ENCODE data around the gene ARFRP1. TPM values are rescaled to one million over a fixed set of nuclear protein-coding genes. Genes with fewer than 3 reads are reported as not detected.

The ARFRP1 gene
- total RNA-seq, 1 donor from 2014 or later: 39.8 TPM

- DNase-seq (ENCODE audit: low spot score): peak; percentile 85
- Mint-ChIP-seq H3K4me1 (ENCODE audit: low read depth) (no peaks in the 10 kb centered on the region), H3K27ac (ENCODE audit: unreplicated experiment) (no peak overlapping the region), H3K9me3 (ENCODE audit: low read depth) (no peaks in the 10 kb centered on the region), H3K4me3 (ENCODE audit: unreplicated experiment) (no peak overlapping the region), H3K27me3 (ENCODE audit: low read depth) (no peaks in the 10 kb centered on the region), H3K36me3 (ENCODE audit: low read depth) (no peaks in the 10 kb centered on the region)
- no peak for TF ChIP-seq CTCF (IDR thresholded peaks at IDR 0.05)
Observed at GRCh38 chr20:63748934-63749270, 41.1 kb upstream of the ARFRP1 start.

GRCh38 chr20:63748070-63748933 is 40.5 kb upstream of the ARFRP1 start:
- Mint-ChIP-seq H3K4me1 (ENCODE audit: low read depth) (no peaks in the 10 kb centered on the region), H3K4me3 (ENCODE audit: unreplicated experiment) (no peak overlapping the region), H3K9me3 (ENCODE audit: low read depth) (no peaks in the 10 kb centered on the region), H3K27ac (ENCODE audit: unreplicated experiment) (no peak overlapping the region), H3K36me3 (ENCODE audit: low read depth) (peaks cover 3% of the 10 kb centered on the region), H3K27me3 (ENCODE audit: low read depth) (no peaks in the 10 kb centered on the region)
- DNase-seq (ENCODE audit: low spot score): no peak
- no peak for TF ChIP-seq CTCF (IDR thresholded peaks at IDR 0.05)

GRCh38 chr20:63747622-63748069 is 39.9 kb upstream of the ARFRP1 start:
- no peak overlapping the region for H3K4me3 Mint-ChIP-seq (ENCODE audit: unreplicated experiment)
- no peak for TF ChIP-seq CTCF (IDR thresholded peaks at IDR 0.05)
- H3K27me3 Mint-ChIP-seq (ENCODE audit: low read depth): no peaks in the 10 kb centered on the region
- peaks cover 3% of the 10 kb centered on the region for H3K36me3 Mint-ChIP-seq (ENCODE audit: low read depth)
- no peaks in the 10 kb centered on the region for H3K9me3 Mint-ChIP-seq (ENCODE audit: low read depth)
- no peak overlapping the region for H3K27ac Mint-ChIP-seq (ENCODE audit: unreplicated experiment)
- DNase-seq (ENCODE audit: low spot score): no peak
- no peaks in the 10 kb centered on the region for H3K4me1 Mint-ChIP-seq (ENCODE audit: low read depth)

GRCh38 chr20:63746751-63747315 is 39.1 kb upstream of the ARFRP1 start:
- no peaks in the 10 kb centered on the region for H3K4me1 Mint-ChIP-seq (ENCODE audit: low read depth)
- H3K36me3 Mint-ChIP-seq (ENCODE audit: low read depth): peaks cover 3% of the 10 kb centered on the region
- no peaks in the 10 kb centered on the region for H3K27me3 Mint-ChIP-seq (ENCODE audit: low read depth)
- no peak for TF ChIP-seq CTCF (IDR thresholded peaks at IDR 0.05)
- no peak overlapping the region for H3K27ac Mint-ChIP-seq (ENCODE audit: unreplicated experiment)
- no peak overlapping the region for H3K4me3 Mint-ChIP-seq (ENCODE audit: unreplicated experiment)
- no peaks in the 10 kb centered on the region for H3K9me3 Mint-ChIP-seq (ENCODE audit: low read depth)
- DNase-seq (ENCODE audit: low spot score): no peak

GRCh38 chr20:63745961-63746731 is 38.4 kb upstream of the ARFRP1 start:
- Mint-ChIP-seq H3K36me3 (ENCODE audit: low read depth) (peaks cover 3% of the 10 kb centered on the region), H3K27me3 (ENCODE audit: low read depth) (no peaks in the 10 kb centered on the region), H3K9me3 (ENCODE audit: low read depth) (no peaks in the 10 kb centered on the region), H3K4me3 (ENCODE audit: unreplicated experiment) (no peak overlapping the region), H3K27ac (ENCODE audit: unreplicated experiment) (no peak overlapping the region), H3K4me1 (ENCODE audit: low read depth) (no peaks in the 10 kb centered on the region)
- DNase-seq (ENCODE audit: low spot score): no peak
- no peak for TF ChIP-seq CTCF (IDR thresholded peaks at IDR 0.05)

Data from chondrocyte (in vitro differentiated cells).